GM06990 (cell line): Measurements from ENCODE around the gene WNT7B.

ENCODE experiments used
- DNase-seq: peaks from one replicate; pipeline ENCODE4 v3.0.0-alpha.2; 2011; ENCODE audit not compliant: insufficient read length; ENCODE audit errors: extremely low read depth
- H3K27me3 ChIP-seq: replicated peaks from 2 replicates; pipeline ENCODE4 v1.6.0; 2011; ENCODE audit warnings: low read length; ENCODE audit not compliant: control insufficient read depth, insufficient read depth
- H3K36me3 ChIP-seq: 2 replicates; pipeline ENCODE4 v1.5.1; 2011; ENCODE audit warnings: low read length; ENCODE audit not compliant: control insufficient read depth, insufficient read depth
- H3K4me3 ChIP-seq: replicated peaks from 2 replicates; pipeline ENCODE4 v1.5.1; 2011; ENCODE audit warnings: low read depth, mild to moderate bottlenecking, control low read depth, low read length
- CTCF ChIP-seq: IDR thresholded peaks from 2 replicates; pipeline ENCODE4 v1.5.1; 2011; ENCODE audit warnings: low read length, control low read depth, mild to moderate bottlenecking, inconsistent platforms; ENCODE audit not compliant: insufficient read depth, poor library complexity, severe bottlenecking

WNT7B gene

GRCh38 chr22:45922256-45922655 lies 54.7 kb downstream of the WNT7B start:
- H3K27me3 ChIP-seq = no peaks in the 10 kb centered on the region; the same call in 1 of the 2 replicates
- no peak for TF ChIP-seq CTCF
- no peak overlapping the region for H3K4me3 ChIP-seq

GRCh38 chr22:45919504-45920286 lies 57.3 kb downstream of the WNT7B start:
- no peak overlapping the region for H3K4me3 ChIP-seq
- no peak for DNase-seq
- TF ChIP-seq CTCF = no peak
- no peaks in the 10 kb centered on the region for H3K36me3 ChIP-seq
- no peaks in the 10 kb centered on the region; the same call in 1 of the 2 replicates for H3K27me3 ChIP-seq

More at GRCh38 chr22:45922256-45922655, 54.7 kb downstream of the WNT7B start:
- H3K36me3 ChIP-seq = no peaks in the 10 kb centered on the region
- no peak for DNase-seq

DNA sequence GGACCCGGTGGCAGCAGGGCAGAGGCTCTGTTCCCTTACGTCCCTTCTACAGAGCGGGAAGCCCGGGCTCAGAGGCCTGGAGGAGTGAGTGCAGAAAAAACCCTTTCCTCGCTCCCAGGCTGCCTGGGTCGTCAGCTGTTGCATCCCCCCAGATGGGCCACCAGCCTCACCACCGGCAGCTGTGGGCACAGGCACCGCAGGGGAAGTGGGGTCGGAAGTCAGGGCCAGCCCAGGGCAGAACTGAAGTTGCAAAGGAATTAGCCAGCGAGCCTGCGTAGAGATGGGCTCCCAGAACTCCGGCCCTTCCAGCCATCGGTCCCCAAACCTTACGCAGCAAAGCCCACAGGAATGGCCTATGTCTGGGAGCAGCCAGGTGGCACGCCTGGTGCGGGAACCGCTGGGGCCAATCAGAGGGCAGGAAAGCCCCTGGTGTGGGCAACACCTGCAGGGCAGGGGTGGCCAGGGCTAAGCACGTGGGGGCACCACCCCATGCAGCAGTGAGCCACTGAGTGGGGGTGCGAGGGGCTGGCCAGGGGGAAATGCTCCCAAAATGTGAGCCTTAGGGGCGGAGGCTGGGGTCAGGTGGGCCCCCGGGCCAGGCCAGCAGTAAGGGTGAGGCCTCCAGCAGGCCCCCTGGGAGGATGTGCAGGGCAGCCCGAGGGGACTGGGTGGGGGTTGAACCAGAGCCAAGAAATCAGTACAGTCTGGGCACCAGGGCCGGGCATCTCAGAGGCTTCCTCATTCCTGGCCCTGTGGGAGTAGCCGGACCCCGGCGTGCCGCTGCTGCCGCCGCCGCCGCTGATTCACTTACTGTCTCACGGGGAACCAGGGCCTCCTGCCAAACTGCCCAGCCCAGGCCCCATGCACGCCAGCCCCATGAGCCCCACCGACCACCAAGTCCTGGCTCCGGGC lies 58.2 kb downstream of the WNT7B start:
- no peaks in the 10 kb centered on the region; the same call in 1 of the 2 replicates for H3K27me3 ChIP-seq
- TF ChIP-seq CTCF = no peak
- H3K36me3 ChIP-seq = no peaks in the 10 kb centered on the region
- no peak for DNase-seq
- H3K4me3 ChIP-seq = no peak overlapping the region

- TF ChIP-seq CTCF = no peak
- no peaks in the 10 kb centered on the region; the same call in 1 of the 2 replicates for H3K27me3 ChIP-seq
- DNase-seq = no peak
- H3K4me3 ChIP-seq = no peak overlapping the region
- no peaks in the 10 kb centered on the region for H3K36me3 ChIP-seq
Observed at GRCh38 chr22:45917700-45918458, 59.1 kb downstream of the WNT7B start.

- TF ChIP-seq CTCF = no peak
- H3K4me3 ChIP-seq = no peak overlapping the region
- H3K36me3 ChIP-seq = no peaks in the 10 kb centered on the region
- no peak for DNase-seq
- no peaks in the 10 kb centered on the region; the same call in 1 of the 2 replicates for H3K27me3 ChIP-seq
Observed at GRCh38 chr22:45917146-45917545, 59.8 kb downstream of the WNT7B start.
